ENCODE measurements around the gene DOCK1. TPM values are rescaled to one million over a fixed set of nuclear protein-coding genes. Genes with fewer than 3 reads are reported as not detected.

DOCK1 gene
- total RNA-seq, 2 donors from 2014 or later, result 72.4 to 89.3 TPM

DNA sequence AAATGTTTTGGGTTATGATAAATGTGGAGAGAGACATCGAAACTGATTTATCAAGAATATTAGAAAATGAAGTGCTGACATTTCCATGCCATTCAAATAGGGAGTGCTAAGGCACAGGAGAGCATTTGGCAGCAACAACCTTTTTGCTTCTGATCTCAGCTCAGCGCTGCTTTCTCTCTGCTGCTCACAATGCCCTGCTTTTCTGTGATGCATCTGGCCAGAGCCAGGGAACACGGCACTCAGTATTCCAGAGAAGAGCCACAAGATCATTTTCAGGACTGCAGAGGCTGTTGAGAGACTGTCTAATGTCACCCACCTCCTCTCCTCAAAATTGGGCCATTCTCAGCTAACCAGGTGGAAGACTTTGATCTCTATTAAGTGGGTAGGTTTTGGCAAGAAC lies 263.0 kb downstream of the DOCK1 start:
- 87 to 93% methylated on average over 2 to 3 of the region's 3 CpGs for WGBS, 2 experiments (ENCODE audit: insufficient coverage in 1 of 2, insufficient read length in 1 of 2)
- Histone ChIP-seq H3K4me1 (ENCODE audit: control insufficient read depth, insufficient read depth, low read length) (no peaks in the 10 kb centered on the region), H3K27me3 (ENCODE audit: control insufficient read depth, insufficient read depth, low read length, poor library complexity, severe bottlenecking) (no peaks in the 10 kb centered on the region), H3K36me3 (ENCODE audit: control insufficient read depth, insufficient read depth, low read length) (no peaks in the 10 kb centered on the region), H3K27ac (ENCODE audit: low read depth, low read length) (no peak overlapping the region), H3K9ac (ENCODE audit: extremely low read depth, low read length, poor library complexity, severe bottlenecking) (no peak overlapping the region), H3K4me3 (ENCODE audit: low read length) (no peak overlapping the region), H3K9me3 (ENCODE audit: control insufficient read depth, low read length) (no peaks in the 10 kb centered on the region)
- Mint-ChIP-seq H3K27me3 (ENCODE audit: insufficient read depth) (no peaks in the 10 kb centered on the region), H3K4me1 (no peaks in the 10 kb centered on the region), H3K36me3 (ENCODE audit: low read depth) (peaks cover 3% of the 10 kb centered on the region), H3K27ac (no peak overlapping the region), H3K4me3 (no peak overlapping the region), H3K9me3 (no peaks in the 10 kb centered on the region)
- TF ChIP-seq, protein P1, sequence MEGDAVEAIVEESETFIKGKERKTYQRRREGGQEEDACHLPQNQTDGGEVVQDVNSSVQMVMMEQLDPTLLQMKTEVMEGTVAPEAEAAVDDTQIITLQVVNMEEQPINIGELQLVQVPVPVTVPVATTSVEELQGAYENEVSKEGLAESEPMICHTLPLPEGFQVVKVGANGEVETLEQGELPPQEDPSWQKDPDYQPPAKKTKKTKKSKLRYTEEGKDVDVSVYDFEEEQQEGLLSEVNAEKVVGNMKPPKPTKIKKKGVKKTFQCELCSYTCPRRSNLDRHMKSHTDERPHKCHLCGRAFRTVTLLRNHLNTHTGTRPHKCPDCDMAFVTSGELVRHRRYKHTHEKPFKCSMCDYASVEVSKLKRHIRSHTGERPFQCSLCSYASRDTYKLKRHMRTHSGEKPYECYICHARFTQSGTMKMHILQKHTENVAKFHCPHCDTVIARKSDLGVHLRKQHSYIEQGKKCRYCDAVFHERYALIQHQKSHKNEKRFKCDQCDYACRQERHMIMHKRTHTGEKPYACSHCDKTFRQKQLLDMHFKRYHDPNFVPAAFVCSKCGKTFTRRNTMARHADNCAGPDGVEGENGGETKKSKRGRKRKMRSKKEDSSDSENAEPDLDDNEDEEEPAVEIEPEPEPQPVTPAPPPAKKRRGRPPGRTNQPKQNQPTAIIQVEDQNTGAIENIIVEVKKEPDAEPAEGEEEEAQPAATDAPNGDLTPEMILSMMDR (conservative IDR thresholded peaks at IDR 0.05), result no peak
- DNase-seq, result no peak

DNA sequence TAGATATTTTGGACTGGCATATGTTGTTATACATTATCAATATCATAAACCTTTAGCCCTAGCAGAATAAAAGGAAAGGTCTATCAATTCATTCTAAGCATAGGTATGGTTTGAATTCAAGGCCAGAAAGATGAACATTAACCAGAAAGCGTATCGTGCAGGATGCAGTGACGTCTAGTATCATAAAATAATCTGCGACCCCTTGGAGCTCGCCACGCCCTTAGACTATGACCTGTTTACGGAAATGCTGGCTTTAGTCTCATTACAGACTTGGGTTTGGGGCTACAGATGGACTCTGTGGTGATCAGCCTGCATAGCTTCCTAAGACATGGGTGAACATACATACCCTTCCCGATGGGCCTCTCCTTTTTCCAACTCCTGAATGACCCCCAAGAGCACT lies 269.6 kb downstream of the DOCK1 start:
- Mint-ChIP-seq H3K36me3 (ENCODE audit: low read depth) (peaks cover 7% of the 10 kb centered on the region), H3K27me3 (ENCODE audit: insufficient read depth) (no peaks in the 10 kb centered on the region), H3K4me1 (no peaks in the 10 kb centered on the region), H3K27ac (no peak overlapping the region), H3K9me3 (no peaks in the 10 kb centered on the region), H3K4me3 (no peak overlapping the region)
- Histone ChIP-seq H3K27ac (ENCODE audit: low read depth, low read length) (no peak overlapping the region), H3K9me3 (ENCODE audit: control insufficient read depth, low read length) (no peaks in the 10 kb centered on the region), H3K9ac (ENCODE audit: extremely low read depth, low read length, poor library complexity, severe bottlenecking) (no peak overlapping the region), H3K27me3 (ENCODE audit: control insufficient read depth, insufficient read depth, low read length, poor library complexity, severe bottlenecking) (no peaks in the 10 kb centered on the region), H3K4me1 (ENCODE audit: control insufficient read depth, insufficient read depth, low read length) (no peaks in the 10 kb centered on the region), H3K36me3 (ENCODE audit: control insufficient read depth, insufficient read depth, low read length) (peaks cover 3% of the 10 kb centered on the region), H3K4me3 (ENCODE audit: low read length) (no peak overlapping the region)
- TF ChIP-seq, protein P1 (conservative IDR thresholded peaks at IDR 0.05), result no peak
- WGBS, 2 experiments (ENCODE audit: insufficient coverage in 1 of 2, insufficient read length in 1 of 2), result 89 to 91% methylated on average over 7 to 8 of the region's 8 CpGs
- no peak for DNase-seq

DNA sequence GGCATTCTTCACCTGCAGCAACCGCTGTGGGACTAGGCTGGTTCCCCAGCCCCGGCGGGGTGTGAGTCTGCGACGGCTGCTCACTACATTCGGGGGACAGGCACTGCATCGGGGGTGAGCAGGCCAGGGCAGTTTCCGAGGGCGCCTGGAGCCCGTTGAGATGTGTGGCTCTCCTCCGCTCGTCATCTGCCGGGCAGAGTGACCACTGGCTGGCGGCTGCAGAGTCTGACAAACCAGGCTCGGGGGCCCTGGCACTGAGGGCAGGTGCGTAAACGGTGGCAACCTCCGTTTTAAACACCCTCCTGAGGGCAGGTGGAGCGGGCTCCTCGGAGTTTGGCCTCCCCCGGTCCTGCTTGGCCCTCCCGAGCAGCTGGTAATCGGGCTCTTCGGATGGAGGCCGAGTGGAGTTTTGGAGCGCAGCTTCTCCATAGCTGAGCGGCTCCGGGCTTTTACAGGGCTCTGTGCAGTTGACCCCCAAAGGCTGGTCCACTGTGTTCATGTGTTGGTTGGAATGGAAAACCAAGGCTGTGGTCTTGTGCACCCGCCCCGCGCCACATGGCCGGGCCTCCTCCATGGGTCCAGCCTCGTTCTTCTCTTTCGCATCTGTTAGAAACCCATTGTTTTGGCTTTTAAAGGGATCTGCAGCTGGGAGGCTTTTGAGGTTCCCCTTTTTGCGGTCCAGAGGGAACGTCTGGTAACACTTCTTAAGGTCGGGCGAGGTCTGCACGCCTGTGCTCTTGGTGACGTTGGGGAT lies 270.3 kb downstream of the DOCK1 start:
- H3K4me3 ChIP-seq (ENCODE audit: low read length), result no peak overlapping the region
- 96 to 98% methylated on average over 23 to 40 of the region's 40 CpGs for WGBS, 2 experiments (ENCODE audit: insufficient coverage in 1 of 2, insufficient read length in 1 of 2)
- no peak for DNase-seq
- no peak overlapping the region for H3K9ac ChIP-seq (ENCODE audit: extremely low read depth, low read length, poor library complexity, severe bottlenecking)
- H3K27ac ChIP-seq (ENCODE audit: low read depth, low read length), result no peak overlapping the region
- Mint-ChIP-seq H3K4me1 (no peaks in the 10 kb centered on the region), H3K36me3 (ENCODE audit: low read depth) (peaks cover 7% of the 10 kb centered on the region), H3K9me3 (no peaks in the 10 kb centered on the region), H3K27me3 (ENCODE audit: insufficient read depth) (no peaks in the 10 kb centered on the region), H3K4me3 (no peak overlapping the region), H3K27ac (no peak overlapping the region)
- H3K36me3 ChIP-seq (ENCODE audit: control insufficient read depth, insufficient read depth, low read length), result peaks cover 4% of the 10 kb centered on the region
- H3K9me3 ChIP-seq (ENCODE audit: control insufficient read depth, low read length), result no peaks in the 10 kb centered on the region
- TF ChIP-seq, protein P1 (conservative IDR thresholded peaks at IDR 0.05), result no peak
- no peaks in the 10 kb centered on the region for H3K27me3 ChIP-seq (ENCODE audit: control insufficient read depth, insufficient read depth, low read length, poor library complexity, severe bottlenecking)
- H3K4me1 ChIP-seq (ENCODE audit: control insufficient read depth, insufficient read depth, low read length), result no peaks in the 10 kb centered on the region

Measured in endodermal cell (in vitro differentiated cells).